CD14-positive monocyte (primary cell): Measurements from ENCODE around the gene SLC9A4. TPM values are rescaled to one million over a fixed set of nuclear protein-coding genes. Genes with fewer than 3 reads are reported as not detected.

Source experiments
- DNase-seq, 3 donors: peaks; one replicate each; pipeline ENCODE4 v3.0.0-alpha.2; 2011 to 2022
- H2AFZ ChIP-seq: 2 replicates; pipeline ENCODE4 v1.6.0; 2012; ENCODE audit warnings: mild to moderate bottlenecking, low read depth, low read length, inconsistent platforms; ENCODE audit not compliant: insufficient read depth, poor library complexity, severe bottlenecking
- H3K27ac ChIP-seq, 2 donors: 1 replicate in 1 of 2; 2 replicates in 1 of 2; pipeline ENCODE4 v1.5.1; 2012 to 2013; ENCODE audit warnings: low read length in 2 of 2, control low read depth in 1 of 2, inconsistent platforms in 1 of 2, low read depth in 1 of 2, mild to moderate bottlenecking in 1 of 2
- H3K27me3 ChIP-seq, 2 donors: one replicate each; pipeline versions ENCODE4 v1.6.0 to v1.6.1; 2011 to 2013; ENCODE audit warnings: low read length in 2 of 2; ENCODE audit not compliant: control insufficient read depth in 2 of 2, insufficient read depth in 2 of 2
- H3K36me3 ChIP-seq, 2 donors: replicated peaks in 1 of 2; 1 replicate in 1 of 2; 2 replicates in 1 of 2; pipeline versions ENCODE4 v1.5.1 to v1.6.1; 2012 to 2013; ENCODE audit warnings: low read length in 2 of 2, control low read depth in 1 of 2, inconsistent platforms in 1 of 2, mild to moderate bottlenecking in 1 of 2; ENCODE audit not compliant: insufficient read depth in 2 of 2, control insufficient read depth in 1 of 2
- H3K4me1 ChIP-seq, 2 donors: 1 replicate in 1 of 2; 2 replicates in 1 of 2; pipeline versions ENCODE4 v1.5.1 to v1.6.1; 2012 to 2013; ENCODE audit warnings: low read length in 2 of 2, control low read depth in 1 of 2, inconsistent platforms in 1 of 2, mild to moderate bottlenecking in 1 of 2, moderate library complexity in 1 of 2; ENCODE audit not compliant: insufficient read depth in 2 of 2, control insufficient read depth in 1 of 2
- H3K4me2 ChIP-seq: replicated peaks from 2 replicates; pipeline ENCODE3; 2012; ENCODE audit warnings: low read length, moderate library complexity, mild to moderate bottlenecking; ENCODE audit not compliant: poor library complexity, severe bottlenecking; ENCODE audit errors: extremely low read depth
- H3K4me3 ChIP-seq, 3 experiments: fragments of 200-600 bp in 1 of 3; sonication (generic) in 1 of 3; replicated peaks in 1 of 3; 1 replicate in 2 of 3; 2 replicates in 1 of 3; pipeline ENCODE4 v1.5.1; 2011 to 2013; ENCODE audit warnings: low read length in 3 of 3, mild to moderate bottlenecking in 3 of 3, control low read depth in 2 of 3, low read depth in 2 of 3, inconsistent platforms in 1 of 3, moderate library complexity in 1 of 3
- H3K79me2 ChIP-seq: 2 replicates; pipeline ENCODE4 v1.6.0; 2012; ENCODE audit warnings: mild to moderate bottlenecking, control low read depth, inconsistent platforms, low read length, moderate library complexity; ENCODE audit not compliant: insufficient read depth
- H3K9ac ChIP-seq: 2 replicates; pipeline ENCODE4 v1.6.0; 2017; ENCODE audit warnings: low read length, mild to moderate bottlenecking; ENCODE audit not compliant: insufficient read depth, poor library complexity, severe bottlenecking
- H3K9me3 ChIP-seq, 2 donors: replicated peaks in 1 of 2; 1 replicate in 1 of 2; 2 replicates in 1 of 2; pipeline versions ENCODE4 v1.5.1 to v1.6.1; 2012 to 2013; ENCODE audit warnings: low read length in 2 of 2, control low read depth in 1 of 2; ENCODE audit not compliant: control insufficient read depth in 1 of 2, insufficient read depth in 1 of 2
- H4K20me1 ChIP-seq: 2 replicates; pipeline ENCODE4 v1.6.0; 2012; ENCODE audit warnings: mild to moderate bottlenecking, low read length, control low read depth, moderate library complexity; ENCODE audit not compliant: insufficient read depth
- H3K27ac Mint-ChIP-seq, 7 donors: one replicate each; pipeline ENCODE4 v1.8.0; 2020; ENCODE audit warnings: mild to moderate bottlenecking in 7 of 7, mixed read lengths in 7 of 7, moderate library complexity in 6 of 7, inconsistent platforms in 2 of 7
- H3K27me3 Mint-ChIP-seq, 3 donors: one replicate each; pipeline ENCODE4 v1.8.0; 2021 to 2022; ENCODE audit warnings: low read depth in 3 of 3, mild to moderate bottlenecking in 3 of 3, mixed read lengths in 3 of 3, moderate library complexity in 3 of 3, inconsistent platforms in 1 of 3
- H3K36me3 Mint-ChIP-seq, 2 donors: one replicate each; pipeline ENCODE4 v1.8.0; 2020; ENCODE audit warnings: mixed read lengths in 2 of 2, inconsistent platforms in 1 of 2, mild to moderate bottlenecking in 1 of 2
- H3K4me1 Mint-ChIP-seq: one replicate; pipeline ENCODE4 v1.8.0; 2020; ENCODE audit warnings: mild to moderate bottlenecking, mixed read lengths
- H3K4me3 Mint-ChIP-seq, 2 donors: one replicate each; pipeline ENCODE4 v1.8.0; 2020; ENCODE audit warnings: mild to moderate bottlenecking in 2 of 2, mixed read lengths in 2 of 2, moderate library complexity in 1 of 2
- H3K9me3 Mint-ChIP-seq, 7 donors: one replicate each; pipeline ENCODE4 v1.8.0; 2020 to 2022; ENCODE audit warnings: mixed read lengths in 7 of 7, mild to moderate bottlenecking in 6 of 7, moderate library complexity in 6 of 7, inconsistent platforms in 2 of 7
- CTCF ChIP-seq: fragments of 200-600 bp; IDR thresholded peaks from one replicate; pipeline ENCODE4 v1.8.0; 2022; ENCODE audit warnings: antibody characterized with exemption, mild to moderate bottlenecking
- WGBS: methylation state at CpG from one replicate; pipeline ENCODE4 v1.1.5; 2013; ENCODE audit warnings: missing lambda C conversion rate; ENCODE audit not compliant: insufficient coverage; 5-methylcytosine and 5-hydroxymethylcytosine counted together
- intact Hi-C, 2 donors: fragments of 100-400 bp; cut with micrococcal nuclease; formaldehyde crosslinking; loops; one replicate each; pipeline versions ENCODE4 v1.15.0 to v1.15.1; 2023
- polyA plus RNA-seq, 3 donors: library from polyadenylated mRNA; depleted of rRNA in 1 of 3; unstranded in 2 of 3; stranded (reverse) in 1 of 3; fragments of 300-500 nt in 2 of 3; fragments of >200 nt in 1 of 3; fragmentation: Illumina TruSeq in 2 of 3; gene quantifications; 1 replicate in 2 of 3; 2 replicates in 1 of 3; pipeline ENCODE4 v1.2.3, GENCODE V29; 2012 to 2021

Gene SLC9A4
- polyA plus RNA-seq, 3 donors, result not detected

- Histone ChIP-seq H3K9ac (no peak overlapping the region), H3K4me3 (no peak overlapping the region), H2AFZ (no peak overlapping the region), H3K4me2 (no peak overlapping the region), H3K36me3 (no peaks in the 10 kb centered on the region), H4K20me1 (no peaks in the 10 kb centered on the region), H3K9me3 (peaks cover 0 to 2% of the 10 kb centered on the region in 2 donors), H3K79me2 (no peaks in the 10 kb centered on the region), H3K27me3 (peaks cover 0 to 2% of the 10 kb centered on the region in 2 donors), H3K27ac (no peak overlapping the region), H3K4me1 (peaks cover 19 to 30% of the 10 kb centered on the region in 2 donors)
- WGBS, result no CpG with 5 or more reads among the region's 5 CpGs
- Mint-ChIP-seq H3K9me3 (peaks cover 3 to 10% (median 7%) of the 10 kb centered on the region in 7 donors), H3K27ac (no peak overlapping the region), H3K4me1 (peaks cover 23% of the 10 kb centered on the region), H3K36me3 (no peaks in the 10 kb centered on the region), H3K4me3 (no peak overlapping the region), H3K27me3 (peaks cover 5 to 10% (median 7%) of the 10 kb centered on the region in 3 donors)
- no peak for DNase-seq
- no peak for TF ChIP-seq CTCF
- intact Hi-C loops, result no loop called here
Observed at GRCh38 chr2:102506743-102507142, 33.7 kb downstream of the SLC9A4 start.

GRCh38 chr2:102508863-102509262 lies 35.8 kb downstream of the SLC9A4 start:
- Mint-ChIP-seq H3K9me3 (peaks cover 4 to 11% (median 7%) of the 10 kb centered on the region in 7 donors), H3K36me3 (no peaks in the 10 kb centered on the region), H3K27ac (peak overlapping the region; percentile 83 to 96 (median 86)), H3K4me1 (peaks cover 23% of the 10 kb centered on the region), H3K4me3 (peak overlapping the region in 1 of 2 donors; percentile 14), H3K27me3 (peaks cover 4 to 9% (median 9%) of the 10 kb centered on the region in 3 donors)
- Histone ChIP-seq H3K9me3 (peaks cover 0 to 2% of the 10 kb centered on the region in 2 donors), H3K4me2 (peak overlapping the region; percentile 44), H3K4me1 (peaks cover 19 to 30% of the 10 kb centered on the region in 2 donors), H3K9ac (peak overlapping the region; percentile 33), H2AFZ (no peak overlapping the region), H3K79me2 (no peaks in the 10 kb centered on the region), H4K20me1 (no peaks in the 10 kb centered on the region), H3K27ac (peak overlapping the region; percentile 69 to 84), H3K27me3 (no peaks in the 10 kb centered on the region), H3K4me3 (peak overlapping the region in 1 of 3 experiments; percentile 43), H3K36me3 (no peaks in the 10 kb centered on the region)
- TF ChIP-seq CTCF, result no peak
- peak; percentile 79 to 90 (median 89) for DNase-seq
- WGBS, result 33% methylated on average over 2 of the region's 4 CpGs
- intact Hi-C loops, result no loop called here
